ENCODE results near the gene MAGOH. TPM values are rescaled to one million over a fixed set of nuclear protein-coding genes. Genes with fewer than 3 reads are reported as not detected.
A peak's percentile ranks its signal among the peaks of the same experiment; 100 is the strongest.

The MAGOH gene
- total RNA-seq, 1 experiment from 2014 or later, result 75.7 TPM

- Histone ChIP-seq H3K27me3 (ENCODE audit: insufficient read depth, low read depth) (no peaks in the 10 kb centered on the region), H3K9me3 (ENCODE audit: insufficient read depth, low read depth) (no peaks in the 10 kb centered on the region), H3K4me1 (replicated peaks; ENCODE audit: insufficient read depth) (peaks cover 29% of the 10 kb centered on the region), H3K9me2 (ENCODE audit: insufficient read depth) (no peaks in the 10 kb centered on the region), H3K27ac (no peak overlapping the region), H2AFZ (no peak overlapping the region), H3K4me2 (peak overlapping the region; percentile 79), H4K20me1 (ENCODE audit: insufficient read depth) (no peaks in the 10 kb centered on the region), H3K79me2 (ENCODE audit: low read depth) (peaks cover 25% of the 10 kb centered on the region), H3K36me3 (ENCODE audit: low read depth) (peaks cover 26% of the 10 kb centered on the region), H3F3A (ENCODE audit: insufficient read depth, low read depth) (peaks cover 7% of the 10 kb centered on the region; the same call in 1 of the 2 replicates), H3K4me3 (peak overlapping the region; percentile 74; the same call in 1 of the 2 replicates)
- no TSS peak for BruUV-seq (replicated peaks)
- intact Hi-C loops (cut with micrococcal nuclease; ENCODE audit: unreplicated experiment), result loop anchor here (5.0 kb wide), 1 partner anchor 796 kb away; the partner anchor contains the start of genes ORC1 and PRPF38A
- POLR2A ChIA-PET (ENCODE audit: unreplicated experiment), result no interaction called here
- CTCF ChIA-PET, result interaction anchor here (0.5 kb wide), 1 partner anchor 1333 kb away, joined by 3 read pairs; no protein-coding TSS in a partner anchor
- TF ChIP-seq EZH2 (IDR thresholded peaks at IDR 0.05; ENCODE audit: low read depth) (no peak), CTCF (conservative IDR thresholded peaks at IDR 0.05) (no peak)
- DNase-seq, result no peak
These were observed 40.1 kb downstream of the MAGOH start for GRCh38 chr1:53198241-53198651.

DNA sequence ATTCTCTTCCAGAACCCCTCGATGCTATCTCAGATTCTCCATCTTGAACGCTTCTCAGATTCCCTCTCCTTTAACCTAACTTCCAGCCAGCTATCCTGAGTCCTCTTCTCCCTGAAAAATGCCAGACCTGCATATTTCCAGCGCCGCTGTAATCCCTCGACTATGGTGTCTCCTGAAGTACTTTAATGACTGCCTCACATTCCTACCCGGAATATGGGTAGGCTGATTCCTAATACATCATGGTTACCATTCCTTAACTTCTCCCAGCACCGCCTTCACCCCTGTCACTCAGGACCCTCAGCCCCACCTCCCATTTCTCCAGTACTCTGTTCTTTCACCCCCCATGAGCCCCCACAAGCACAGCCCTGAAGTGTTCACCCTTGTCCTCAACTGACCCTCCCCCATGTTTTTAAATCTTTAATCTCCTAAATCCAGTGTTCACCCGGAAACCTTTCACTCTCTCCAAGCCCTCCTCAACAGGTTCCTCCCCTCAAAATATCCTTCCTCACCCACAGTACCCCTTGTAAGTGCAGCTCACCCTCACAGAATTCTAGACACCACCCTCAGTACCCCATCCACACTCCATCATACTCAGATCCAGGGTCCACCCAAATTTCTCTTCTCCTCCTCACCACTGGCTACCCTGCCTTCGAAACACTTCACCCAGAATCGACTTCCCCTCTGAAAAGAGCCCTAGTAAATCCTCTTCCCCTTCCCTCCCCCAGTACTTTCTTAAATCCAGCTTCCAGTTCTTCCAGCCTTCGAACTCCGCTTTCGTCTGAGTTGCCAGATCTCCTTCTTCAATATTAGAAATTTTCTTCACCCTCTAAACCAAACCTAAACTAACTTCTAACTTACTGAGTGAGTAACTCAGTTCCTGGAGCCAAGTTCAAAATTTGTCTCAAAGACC is 40.8 kb downstream of the MAGOH start:
- Histone ChIP-seq H3K36me3 (ENCODE audit: low read depth) (peaks cover 19% of the 10 kb centered on the region), H2AFZ (peak overlapping the region; percentile 82), H3F3A (ENCODE audit: insufficient read depth, low read depth) (peaks cover 7% of the 10 kb centered on the region; the same call in 1 of the 2 replicates), H3K4me2 (peak overlapping the region; percentile 79), H3K4me1 (replicated peaks; ENCODE audit: insufficient read depth) (peaks cover 29% of the 10 kb centered on the region), H3K79me2 (ENCODE audit: low read depth) (peaks cover 25% of the 10 kb centered on the region), H3K27ac (peak overlapping the region; percentile 64), H4K20me1 (ENCODE audit: insufficient read depth) (no peaks in the 10 kb centered on the region), H3K9me3 (ENCODE audit: insufficient read depth, low read depth) (no peaks in the 10 kb centered on the region), H3K9me2 (ENCODE audit: insufficient read depth) (no peaks in the 10 kb centered on the region), H3K27me3 (ENCODE audit: insufficient read depth, low read depth) (no peaks in the 10 kb centered on the region), H3K4me3 (peak overlapping the region; percentile 74)
- intact Hi-C loops (cut with micrococcal nuclease; ENCODE audit: unreplicated experiment), result loop anchor here (5.0 kb wide), 1 partner anchor 795 kb away; the partner anchor contains the start of genes ORC1 and PRPF38A
- CTCF ChIA-PET, result no interaction called here
- POLR2A ChIA-PET (ENCODE audit: unreplicated experiment), result no interaction called here
- no peak for DNase-seq
- BruUV-seq (replicated peaks), result no TSS peak
- TF ChIP-seq EZH2 (IDR thresholded peaks at IDR 0.05; ENCODE audit: low read depth), result no peak
- TF ChIP-seq CTCF (conservative IDR thresholded peaks at IDR 0.05), result no peak

- no peaks in the 10 kb centered on the region for H3K9me2 ChIP-seq (ENCODE audit: insufficient read depth)
- intact Hi-C loops (cut with micrococcal nuclease; ENCODE audit: unreplicated experiment), result loop anchor here (1.0 to 5.0 kb wide), 2 partner anchors 24 to 794 kb away; partner anchors contain the start of genes CZIB, ORC1 and PRPF38A
- peak; percentile 77 to 92 for DNase-seq
- H3F3A ChIP-seq (ENCODE audit: insufficient read depth, low read depth), result peaks cover 7% of the 10 kb centered on the region; the same call in 1 of the 2 replicates
- peak within 1 kb of the TSS; percentile 64 for H3K27ac ChIP-seq
- H3K4me2 ChIP-seq, result peak within 1 kb of the TSS; percentile 79
- H4K20me1 ChIP-seq (ENCODE audit: insufficient read depth), result no peaks in the 10 kb centered on the region
- H2AFZ ChIP-seq, result peak within 1 kb of the TSS; percentile 82
- ChIA-PET CTCF (interaction anchor here (0.6 to 1.5 kb wide), 3 partner anchors 10 to 495 kb away, joined by 3 to 6 read pairs (median 3); no protein-coding TSS in a partner anchor), POLR2A (ENCODE audit: unreplicated experiment) (interaction anchor here (0.6 kb wide), 1 partner anchor 779 kb away, joined by 7 read pairs; no protein-coding TSS in a partner anchor)
- TF ChIP-seq CTCF (conservative IDR thresholded peaks at IDR 0.05), result 0 out of 2 replicates have a peak, but pooled peaks have one; percentile 16
- TF ChIP-seq EZH2 (IDR thresholded peaks at IDR 0.05; ENCODE audit: low read depth), result no peak
- peaks cover 25% of the 10 kb centered on the region for H3K79me2 ChIP-seq (ENCODE audit: low read depth)
- BruUV-seq (replicated peaks), result TSS peak; percentile 62
- H3K36me3 ChIP-seq (ENCODE audit: low read depth), result peaks cover 11% of the 10 kb centered on the region; the same call in 1 of the 2 replicates
- no peaks in the 10 kb centered on the region for H3K27me3 ChIP-seq (ENCODE audit: insufficient read depth, low read depth)
- H3K9me3 ChIP-seq (ENCODE audit: insufficient read depth, low read depth), result no peaks in the 10 kb centered on the region
- H3K4me3 ChIP-seq, result peak within 1 kb of the TSS; percentile 74
- H3K4me1 ChIP-seq (replicated peaks; ENCODE audit: insufficient read depth), result peaks cover 29% of the 10 kb centered on the region
These were observed 41.6 kb downstream of the MAGOH start, which contains the start of gene CPT2 for GRCh38 chr1:53196485-53197290. TSS of gene CPT2 (plus strand) at chr1:53196824. CDS start at chr1:53196944, 120 bp downstream.
